Measurements from ENCODE around the gene SLC35B3. TPM values are rescaled to one million over a fixed set of nuclear protein-coding genes. Genes with fewer than 3 reads are reported as not detected.

The SLC35B3 gene
- total RNA-seq, 1 donor from 2014 or later = 11.3 TPM

GRCh38 chr6:8391934-8392333, 43.4 kb downstream of the SLC35B3 start:
- Histone ChIP-seq H3K4me1 (no peaks in the 10 kb centered on the region), H3K27me3 (no peaks in the 10 kb centered on the region), H3K36me3 (no peaks in the 10 kb centered on the region), H3K9me3 (no peaks in the 10 kb centered on the region), H3K4me3 (no peak overlapping the region), H3K27ac (no peak overlapping the region)
- no peak for DNase-seq (ENCODE audit: low spot score in 2 of 2)
- intact Hi-C loops (cut with DNase I) = no loop called here
- no peak for TF ChIP-seq CTCF (IDR thresholded peaks at IDR 0.05)

DNA sequence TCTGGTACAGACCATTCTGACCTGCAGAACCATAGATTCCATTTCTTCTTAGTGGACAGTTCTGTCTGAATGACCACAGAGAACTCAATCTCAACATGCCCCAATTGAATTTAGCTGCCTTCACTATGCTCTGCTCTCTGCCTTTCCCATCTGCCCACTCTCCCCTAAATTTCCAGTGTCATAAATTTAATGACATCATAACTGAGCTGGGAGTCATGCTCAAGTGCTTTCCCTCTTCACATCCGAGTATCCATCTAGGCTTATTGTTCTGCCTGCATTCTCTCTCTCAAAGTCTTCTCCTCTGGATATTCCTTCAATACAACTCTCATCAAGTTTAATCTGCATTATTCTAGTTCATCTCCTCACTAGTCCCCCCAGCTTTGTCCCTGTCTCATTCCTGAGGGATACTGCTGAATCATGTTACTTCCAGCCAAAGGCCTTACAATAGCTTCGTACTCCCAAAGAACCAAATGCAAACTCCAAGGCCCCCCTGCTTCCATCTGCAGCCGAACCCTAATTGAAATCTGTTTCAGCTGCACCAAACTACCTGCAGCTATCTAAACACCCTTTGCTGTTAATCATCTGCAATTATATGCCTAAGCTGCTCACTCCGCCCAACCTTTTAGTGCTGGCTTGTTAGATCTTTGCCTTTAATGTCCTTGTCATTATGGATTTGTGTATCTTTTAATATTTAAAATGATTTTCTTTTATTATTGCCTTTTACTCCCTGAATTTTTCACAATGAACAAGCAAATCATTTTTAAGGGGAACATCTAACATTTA, 46.1 kb downstream of the SLC35B3 start:
- Histone ChIP-seq H3K36me3 (no peaks in the 10 kb centered on the region), H3K27me3 (no peaks in the 10 kb centered on the region), H3K4me3 (no peak overlapping the region), H3K9me3 (no peaks in the 10 kb centered on the region), H3K27ac (no peak overlapping the region), H3K4me1 (no peaks in the 10 kb centered on the region)
- intact Hi-C loops (cut with DNase I) = no loop called here
- no peak for DNase-seq (ENCODE audit: low spot score in 2 of 2)
- TF ChIP-seq CTCF (IDR thresholded peaks at IDR 0.05) = no peak

DNA sequence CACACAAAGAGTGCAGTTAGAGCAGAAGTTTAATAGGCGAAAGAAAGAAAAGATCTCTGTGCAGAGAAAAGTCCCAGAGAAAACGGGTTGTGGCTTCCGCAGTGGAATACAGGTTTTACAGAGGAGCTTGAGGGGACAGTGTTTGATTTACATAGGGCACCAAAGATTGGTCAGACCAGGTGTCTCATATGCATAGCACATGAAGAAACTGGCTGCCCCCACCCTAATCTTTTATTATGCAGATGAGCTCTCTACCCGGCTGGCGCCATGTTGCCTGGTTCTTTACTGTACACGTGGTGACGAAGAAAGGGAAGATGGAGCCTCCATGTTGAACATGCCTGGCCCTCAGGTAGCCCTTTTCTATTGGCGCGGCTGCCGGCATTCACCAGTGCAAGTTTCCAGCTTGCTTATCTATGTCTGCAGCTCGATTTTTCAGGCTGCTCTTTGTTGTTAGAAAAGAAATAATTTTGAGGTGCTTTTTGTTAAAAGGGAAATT, 47.4 kb downstream of the SLC35B3 start:
- TF ChIP-seq CTCF (IDR thresholded peaks at IDR 0.05) = no peak
- no peak for DNase-seq (ENCODE audit: low spot score in 2 of 2)
- H3K27me3 ChIP-seq = no peaks in the 10 kb centered on the region
- H3K4me1 ChIP-seq = no peaks in the 10 kb centered on the region
- H3K9me3 ChIP-seq = no peaks in the 10 kb centered on the region
- no peak overlapping the region for H3K4me3 ChIP-seq
- intact Hi-C loops (cut with DNase I) = no loop called here
- no peak overlapping the region for H3K27ac ChIP-seq
- H3K36me3 ChIP-seq = no peaks in the 10 kb centered on the region

DNA sequence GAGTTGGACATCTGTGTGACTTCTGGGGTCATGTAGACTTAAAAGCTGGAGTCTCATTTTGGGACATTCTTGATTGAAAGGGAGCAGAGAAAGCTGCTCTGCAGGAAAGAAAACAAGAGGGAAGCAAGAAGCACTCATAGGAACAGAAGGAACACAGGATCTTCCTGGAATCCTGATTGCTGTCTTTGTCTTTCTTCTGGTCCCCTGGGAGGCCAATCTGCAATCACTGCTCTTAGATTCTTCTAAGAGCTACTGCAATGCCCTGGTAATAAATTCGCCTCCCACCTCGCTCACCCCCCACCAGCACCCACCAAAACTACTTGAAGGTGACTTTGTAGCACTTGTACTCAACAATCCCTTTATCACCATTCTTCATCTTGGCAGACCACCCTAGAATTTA, 51.8 kb downstream of the SLC35B3 start:
- Histone ChIP-seq H3K36me3 (no peaks in the 10 kb centered on the region), H3K9me3 (no peaks in the 10 kb centered on the region), H3K27me3 (no peaks in the 10 kb centered on the region), H3K4me3 (no peak overlapping the region), H3K27ac (no peak overlapping the region), H3K4me1 (no peaks in the 10 kb centered on the region)
- intact Hi-C loops (cut with DNase I) = no loop called here
- no peak for TF ChIP-seq CTCF (IDR thresholded peaks at IDR 0.05)
- no peak for DNase-seq (ENCODE audit: low spot score in 2 of 2)

GRCh38 chr6:8382434-8382833, 52.9 kb downstream of the SLC35B3 start:
- no peak for TF ChIP-seq CTCF (IDR thresholded peaks at IDR 0.05)
- no peaks in the 10 kb centered on the region for H3K4me1 ChIP-seq
- intact Hi-C loops (cut with DNase I) = no loop called here
- H3K27ac ChIP-seq = no peak overlapping the region
- H3K36me3 ChIP-seq = no peaks in the 10 kb centered on the region
- no peaks in the 10 kb centered on the region for H3K9me3 ChIP-seq
- no peak overlapping the region for H3K4me3 ChIP-seq
- H3K27me3 ChIP-seq = no peaks in the 10 kb centered on the region
- DNase-seq (ENCODE audit: low spot score in 2 of 2) = no peak
